Aorta (tissue), 5 donors: ENCODE results near the gene GAD2. TPM values are rescaled to one million over a fixed set of nuclear protein-coding genes. Genes with fewer than 3 reads are reported as not detected.
A peak's percentile ranks its signal among the peaks of the same experiment; 100 is the strongest.

Source experiments
- ATAC-seq: fragments of 200-7000 bp; cut with Tn5 transposase; one replicate; pipeline ENCODE4 v1.9.1; 2022; ENCODE audit warnings: moderate library complexity; ENCODE audit not compliant: low FRiP score
- DNase-seq, 2 donors: peaks; one replicate each; pipeline ENCODE4 v3.0.0-alpha.2; 2020
- H3K27ac ChIP-seq, 2 donors: one replicate each; pipeline ENCODE4 v1.5.1; 2013; ENCODE audit warnings: low read length in 2 of 2, mild to moderate bottlenecking in 2 of 2, moderate library complexity in 2 of 2, control low read depth in 1 of 2, inconsistent platforms in 1 of 2, low read depth in 1 of 2
- H3K27me3 ChIP-seq, 2 donors: one replicate each; pipeline ENCODE4 v1.6.1; 2013; ENCODE audit warnings: control low read depth in 1 of 2, low read length in 1 of 2, mild to moderate bottlenecking in 1 of 2, moderate library complexity in 1 of 2; ENCODE audit not compliant: insufficient read depth in 2 of 2, control insufficient read depth in 1 of 2
- H3K36me3 ChIP-seq, 2 donors: one replicate each; pipeline ENCODE4 v1.6.1; 2013; ENCODE audit warnings: control low read depth in 1 of 2, low read length in 1 of 2, mild to moderate bottlenecking in 1 of 2; ENCODE audit not compliant: insufficient read depth in 2 of 2, control insufficient read depth in 1 of 2
- H3K4me1 ChIP-seq, 2 donors: one replicate each; pipeline ENCODE4 v1.6.1; 2013; ENCODE audit warnings: low read length in 2 of 2, control low read depth in 1 of 2, mild to moderate bottlenecking in 1 of 2, moderate library complexity in 1 of 2; ENCODE audit not compliant: insufficient read depth in 2 of 2, control insufficient read depth in 1 of 2
- H3K4me3 ChIP-seq, 2 donors: one replicate each; pipeline ENCODE4 v1.5.1; 2013; ENCODE audit warnings: low read length in 2 of 2, control low read depth in 1 of 2, mild to moderate bottlenecking in 1 of 2
- H3K9me3 ChIP-seq: one replicate; pipeline ENCODE4 v1.6.1; 2013; ENCODE audit warnings: mild to moderate bottlenecking, low read length; ENCODE audit not compliant: control insufficient read depth
- WGBS, 2 donors: extraction: QIAGEN DNeasy Blood & Tissue Kit; methylation state at CpG; one replicate each; pipeline ENCODE4 v1.1.7; 2013; 5-methylcytosine and 5-hydroxymethylcytosine counted together
- intact Hi-C, 2 donors: fragments of 100-400 bp; cut with DNase I; formaldehyde crosslinking; loops; one replicate each; pipeline versions ENCODE4 v1.14.2 to v1.15.0; 2022
- polyA plus RNA-seq, 2 donors: library from polyadenylated mRNA; stranded (reverse); fragments of 200-250 nt; gene quantifications; one replicate each; pipeline ENCODE4 v1.2.3, GENCODE V29; 2013
- total RNA-seq, 2 donors: library from RNA; stranded (reverse); fragmentation: NEBNext Ultra II Directional; extraction: Animal tissue kit (Norgen Biotek cat#: 25700); gene quantifications; one replicate each; pipeline ENCODE4 v1.2.1, GENCODE V29; 2021
- donor health status: healthy with polysubstance abuse.
- donor health status: Bipolar disorder and iron deficiency.
- donor health status: DM: no; HTN: no; CAD: no.
- donor health status: DM: no; HTN: no; CAD: no.
- donor health status: DM: yes; HTN: yes; CAD: no.

Gene GAD2
- total and polyA plus RNA-seq, 4 donors, result not detected

DNA sequence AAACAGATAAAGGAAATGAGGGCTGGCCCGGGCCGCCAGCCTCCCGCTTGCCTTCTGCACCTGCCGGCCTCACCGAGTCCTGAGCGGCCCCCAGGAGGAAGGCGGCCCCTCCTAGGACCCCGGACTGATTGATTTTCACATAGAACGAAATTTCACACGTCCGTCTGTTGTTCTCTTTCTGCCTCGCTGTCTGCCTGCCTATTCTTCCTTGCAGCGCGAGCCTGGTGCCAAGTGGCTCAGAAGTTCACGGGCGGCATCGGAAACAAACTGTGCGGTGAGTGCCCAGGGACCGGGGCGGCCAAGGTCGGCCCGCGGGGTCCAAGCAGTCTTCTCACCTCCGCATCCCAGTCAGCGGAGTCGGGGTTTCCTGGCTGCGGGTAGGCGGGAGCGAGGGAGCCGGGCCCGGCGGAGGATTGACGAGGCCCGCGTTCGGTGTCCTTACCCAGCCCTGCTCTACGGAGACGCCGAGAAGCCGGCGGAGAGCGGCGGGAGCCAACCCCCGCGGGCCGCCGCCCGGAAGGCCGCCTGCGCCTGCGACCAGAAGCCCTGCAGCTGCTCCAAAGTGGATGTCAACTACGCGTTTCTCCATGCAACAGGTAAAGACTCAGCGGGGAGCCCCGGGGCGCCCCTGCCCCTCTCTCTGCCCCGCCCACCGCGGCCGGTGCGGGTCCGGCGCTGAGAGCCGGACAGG, 967 bp downstream of the GAD2 start:
- Histone ChIP-seq H3K27ac (no peak overlapping the region), H3K4me3 (no peak overlapping the region), H3K4me1 (no peaks in the 10 kb centered on the region), H3K36me3 (no peaks in the 10 kb centered on the region), H3K9me3 (peaks cover 3% of the 10 kb centered on the region), H3K27me3 (peaks cover 0 to 5% of the 10 kb centered on the region in 2 donors)
- 1 to 2% methylated on average over 64 of the region's 64 CpGs for WGBS, 2 donors
- DNase-seq, result no peak
- intact Hi-C loops, result no loop called here
- peak; percentile 7 for ATAC-seq

- Histone ChIP-seq H3K4me1 (no peaks in the 10 kb centered on the region), H3K27ac (no peak overlapping the region), H3K27me3 (peaks cover 0 to 5% of the 10 kb centered on the region in 2 donors), H3K36me3 (no peaks in the 10 kb centered on the region), H3K9me3 (peaks cover 3% of the 10 kb centered on the region), H3K4me3 (no peak overlapping the region)
- ATAC-seq (no peak), DNase-seq (no peak)
- intact Hi-C loops, result no loop called here
- 57 to 58% methylated on average over 1 of the region's 1 CpG for WGBS, 2 donors
Observed at GRCh38 chr10:26219676-26220075, 3.1 kb downstream of the GAD2 start.

DNA sequence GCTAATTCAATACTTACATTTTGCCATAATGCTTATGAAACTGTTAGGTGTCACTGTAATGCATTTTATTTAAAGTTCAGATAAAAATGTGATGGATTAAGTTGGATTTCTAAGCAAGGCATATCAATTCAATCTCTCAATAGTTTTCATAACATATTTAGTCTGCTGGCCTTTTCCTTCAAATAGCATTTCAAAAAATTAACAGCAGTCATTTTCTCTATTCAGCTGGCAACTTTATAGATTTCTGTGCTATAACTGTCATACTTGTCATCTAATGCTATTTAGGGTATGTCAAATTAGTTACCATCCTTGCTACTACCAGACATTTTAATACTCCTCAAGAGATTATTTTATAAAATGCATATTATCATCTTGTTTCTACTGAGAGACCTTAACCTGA, 4.3 kb downstream of the GAD2 start:
- peaks cover 3% of the 10 kb centered on the region for H3K9me3 ChIP-seq
- no peak overlapping the region for H3K27ac ChIP-seq
- peaks cover 0 to 5% of the 10 kb centered on the region in 2 donors for H3K27me3 ChIP-seq
- DNase-seq, result no peak
- no peak for ATAC-seq
- H3K4me3 ChIP-seq, result no peak overlapping the region
- intact Hi-C loops, result no loop called here
- no peaks in the 10 kb centered on the region for H3K36me3 ChIP-seq
- H3K4me1 ChIP-seq, result no peaks in the 10 kb centered on the region

DNA sequence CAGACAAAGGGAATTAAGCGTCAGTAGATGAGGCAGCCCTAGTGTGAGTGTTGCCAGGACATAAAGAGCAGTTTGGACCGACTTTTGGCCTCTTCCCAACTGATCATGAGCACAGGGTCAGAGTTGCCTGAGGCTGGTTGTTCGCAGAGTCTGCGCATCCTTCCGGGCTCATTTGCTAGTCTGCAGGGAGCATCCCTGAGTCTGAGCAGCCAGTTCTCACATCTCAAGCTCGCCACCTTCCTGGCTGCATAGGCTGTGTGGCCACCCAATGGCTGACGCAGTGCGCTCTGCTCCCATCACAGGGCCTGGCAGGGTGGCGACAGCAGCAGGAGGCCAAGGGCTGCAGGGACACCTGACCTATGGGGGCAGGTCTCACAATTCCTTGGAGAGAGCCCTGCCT, 5.0 kb downstream of the GAD2 start:
- DNase-seq (no peak), ATAC-seq (no peak)
- no peak overlapping the region for H3K4me3 ChIP-seq
- H3K36me3 ChIP-seq, result no peaks in the 10 kb centered on the region
- 15% methylated on average over 9 of the region's 9 CpGs for WGBS, 2 donors
- H3K27ac ChIP-seq, result no peak overlapping the region
- no peaks in the 10 kb centered on the region for H3K4me1 ChIP-seq
- H3K27me3 ChIP-seq, result peaks cover 0 to 5% of the 10 kb centered on the region in 2 donors
- intact Hi-C loops, result no loop called here
- peaks cover 3% of the 10 kb centered on the region for H3K9me3 ChIP-seq

GRCh38 chr10:26222563-26222962, 6.0 kb downstream of the GAD2 start:
- Histone ChIP-seq H3K9me3 (peaks cover 3% of the 10 kb centered on the region), H3K4me1 (no peaks in the 10 kb centered on the region), H3K4me3 (no peak overlapping the region), H3K36me3 (no peaks in the 10 kb centered on the region), H3K27me3 (peaks cover 0 to 5% of the 10 kb centered on the region in 2 donors), H3K27ac (no peak overlapping the region)
- ATAC-seq (no peak), DNase-seq (no peak)
- 55 to 77% methylated on average over 3 of the region's 3 CpGs for WGBS, 2 donors
- intact Hi-C loops, result no loop called here

GRCh38 chr10:26225322-26225721, 8.7 kb downstream of the GAD2 start:
- 78 to 80% methylated on average over 4 of the region's 4 CpGs for WGBS, 2 donors
- no peak for ATAC-seq
- intact Hi-C loops, result no loop called here
- H3K4me3 ChIP-seq, result no peak overlapping the region
- H3K27ac ChIP-seq, result no peak overlapping the region
- no peaks in the 10 kb centered on the region for H3K36me3 ChIP-seq
- H3K9me3 ChIP-seq, result peaks cover 3% of the 10 kb centered on the region
- H3K4me1 ChIP-seq, result no peaks in the 10 kb centered on the region
- no peak for DNase-seq
- H3K27me3 ChIP-seq, result peaks cover 0 to 2% of the 10 kb centered on the region in 2 donors

DNA sequence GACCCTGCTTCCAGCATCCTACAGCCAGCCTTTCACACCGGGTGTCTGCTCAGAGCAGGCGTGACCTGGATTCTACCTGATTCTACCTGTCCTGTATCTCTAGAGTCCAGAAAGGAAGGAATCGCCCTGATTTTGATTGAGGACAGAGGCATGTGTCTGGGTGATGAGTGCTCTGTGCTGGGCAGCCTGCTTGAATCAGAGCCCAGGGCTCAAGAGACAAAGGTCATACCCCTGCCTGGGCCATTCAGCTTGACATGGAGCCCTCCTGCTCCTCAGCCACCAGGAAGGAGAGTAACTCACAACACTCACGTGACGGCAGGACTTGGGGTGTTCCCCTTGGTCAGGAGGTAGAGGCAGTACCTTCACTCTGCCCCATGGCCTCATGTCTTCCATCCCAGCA, 11.2 kb downstream of the GAD2 start:
- Histone ChIP-seq H3K27ac (no peak overlapping the region), H3K9me3 (no peaks in the 10 kb centered on the region), H3K4me3 (no peak overlapping the region), H3K4me1 (no peaks in the 10 kb centered on the region), H3K27me3 (no peaks in the 10 kb centered on the region), H3K36me3 (no peaks in the 10 kb centered on the region)
- 85 to 88% methylated on average over 5 of the region's 5 CpGs for WGBS, 2 donors
- no peak for ATAC-seq
- intact Hi-C loops, result no loop called here
- DNase-seq, result no peak

DNA sequence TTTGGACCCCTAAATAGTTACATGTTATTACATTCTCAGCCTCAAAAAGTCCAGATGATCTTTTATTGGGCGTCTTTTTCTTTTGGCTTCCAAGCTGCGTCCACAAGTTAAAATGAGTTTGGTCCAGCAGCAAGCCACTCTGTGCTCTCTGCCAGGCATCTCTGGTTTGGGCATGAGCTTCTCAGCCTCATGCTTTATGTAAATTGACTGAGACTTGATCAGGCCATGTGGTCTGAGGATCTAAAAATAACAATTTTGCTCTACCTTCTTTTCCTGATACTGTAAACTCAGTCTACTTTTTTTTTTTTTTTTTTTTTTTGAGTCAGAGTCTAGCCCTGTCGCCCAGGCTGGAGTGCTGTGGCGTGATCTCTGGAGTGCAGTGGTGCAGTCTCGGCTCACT, 15.6 kb downstream of the GAD2 start:
- intact Hi-C loops, result no loop called here
- Histone ChIP-seq H3K4me1 (no peaks in the 10 kb centered on the region), H3K27ac (no peak overlapping the region), H3K27me3 (no peaks in the 10 kb centered on the region), H3K4me3 (no peak overlapping the region), H3K9me3 (no peaks in the 10 kb centered on the region), H3K36me3 (no peaks in the 10 kb centered on the region)
- DNase-seq (no peak), ATAC-seq (no peak)
- 79 to 81% methylated on average over 5 of the region's 5 CpGs for WGBS, 2 donors

- WGBS, 2 donors, result 86 to 87% methylated on average over 6 of the region's 6 CpGs
- Histone ChIP-seq H3K9me3 (no peaks in the 10 kb centered on the region), H3K36me3 (no peaks in the 10 kb centered on the region), H3K4me1 (no peaks in the 10 kb centered on the region), H3K27ac (no peak overlapping the region), H3K4me3 (no peak overlapping the region), H3K27me3 (no peaks in the 10 kb centered on the region)
- intact Hi-C loops, result no loop called here
- ATAC-seq, result no peak
- no peak for DNase-seq
Observed at GRCh38 chr10:26235761-26236160, 19.2 kb downstream of the GAD2 start.
